ENCODE results near the gene ABHD6. TPM values are rescaled to one million over a fixed set of nuclear protein-coding genes. Genes with fewer than 3 reads are reported as not detected.
A peak's percentile ranks its signal among the peaks of the same experiment; 100 is the strongest.

The ABHD6 gene
- total RNA-seq, 1 donor from 2014 or later = 3.9 TPM

- Histone ChIP-seq H3K9ac (ENCODE audit: low read length) (no peak overlapping the region), H3K79me2 (ENCODE audit: insufficient read depth, low read length) (no peaks in the 10 kb centered on the region), H4K20me1 (ENCODE audit: insufficient read depth, low read length) (no peaks in the 10 kb centered on the region), H3K36me3 (ENCODE audit: insufficient read depth, low read length) (no peaks in the 10 kb centered on the region), H3K27me3 (ENCODE audit: insufficient read depth, low read length) (no peaks in the 10 kb centered on the region), H3K4me1 (ENCODE audit: insufficient read depth, low read length) (peaks cover 13% of the 10 kb centered on the region), H3K4me2 (ENCODE audit: low read length) (no peak overlapping the region), H3K4me3 (ENCODE audit: insufficient read depth, low read depth, low read length) (no peak overlapping the region), H3K27ac (ENCODE audit: low read depth, low read length) (no peak overlapping the region), H3K9me3 (ENCODE audit: insufficient read depth, low read depth, low read length) (no peaks in the 10 kb centered on the region), H2AFZ (ENCODE audit: low read depth, low read length) (no peak overlapping the region)
- no peak for FAIRE-seq
- Mint-ChIP-seq H3K4me1 (ENCODE audit: low read depth, unreplicated experiment) (peaks cover 13% of the 10 kb centered on the region), H3K9me3 (ENCODE audit: unreplicated experiment) (no peaks in the 10 kb centered on the region), H3K27me3 (ENCODE audit: low read depth, unreplicated experiment) (no peaks in the 10 kb centered on the region), H3K4me3 (ENCODE audit: unreplicated experiment) (no peak overlapping the region), H3K36me3 (ENCODE audit: low read depth, unreplicated experiment) (no peaks in the 10 kb centered on the region), H3K27ac (ENCODE audit: unreplicated experiment) (no peak overlapping the region)
- DNase-seq (ENCODE audit: low read depth) = no peak
- TF ChIP-seq EZH2 (IDR thresholded peaks at IDR 0.05; ENCODE audit: insufficient read depth, low read length) (no peak), CTCF (IDR thresholded peaks at IDR 0.05; ENCODE audit: insufficient read depth, low read depth, low read length) (no peak)
These were observed 20.9 kb downstream of the ABHD6 start for GRCh38 chr3:58258392-58259055.

GRCh38 chr3:58260261-58260731, 22.7 kb downstream of the ABHD6 start:
- Mint-ChIP-seq H3K27ac (ENCODE audit: unreplicated experiment) (peak overlapping the region; percentile 53), H3K36me3 (ENCODE audit: low read depth, unreplicated experiment) (no peaks in the 10 kb centered on the region), H3K4me1 (ENCODE audit: low read depth, unreplicated experiment) (peaks cover 13% of the 10 kb centered on the region), H3K4me3 (ENCODE audit: unreplicated experiment) (peak overlapping the region; percentile 57), H3K9me3 (ENCODE audit: unreplicated experiment) (no peaks in the 10 kb centered on the region), H3K27me3 (ENCODE audit: low read depth, unreplicated experiment) (no peaks in the 10 kb centered on the region)
- DNase-seq (ENCODE audit: low read depth) = peak; percentile 94
- no peaks in the 10 kb centered on the region for H3K79me2 ChIP-seq (ENCODE audit: insufficient read depth, low read length)
- no peaks in the 10 kb centered on the region for H4K20me1 ChIP-seq (ENCODE audit: insufficient read depth, low read length)
- H3K4me3 ChIP-seq (ENCODE audit: insufficient read depth, low read depth, low read length) = no peak overlapping the region
- no peaks in the 10 kb centered on the region for H3K36me3 ChIP-seq (ENCODE audit: insufficient read depth, low read length)
- peak overlapping the region; percentile 32 for H3K9ac ChIP-seq (ENCODE audit: low read length)
- H3K4me2 ChIP-seq (ENCODE audit: low read length) = peak overlapping the region; percentile 70
- H3K9me3 ChIP-seq (ENCODE audit: insufficient read depth, low read depth, low read length) = no peaks in the 10 kb centered on the region
- H3K27me3 ChIP-seq (ENCODE audit: insufficient read depth, low read length) = no peaks in the 10 kb centered on the region
- TF ChIP-seq CTCF (IDR thresholded peaks at IDR 0.05; ENCODE audit: insufficient read depth, low read depth, low read length) = no peak
- TF ChIP-seq EZH2 (IDR thresholded peaks at IDR 0.05; ENCODE audit: insufficient read depth, low read length) = no peak
- peak; percentile 26 for FAIRE-seq
- H3K27ac ChIP-seq (ENCODE audit: low read depth, low read length) = peak overlapping the region; percentile 60
- peaks cover 13% of the 10 kb centered on the region for H3K4me1 ChIP-seq (ENCODE audit: insufficient read depth, low read length)
- peak overlapping the region; percentile 0 for H2AFZ ChIP-seq (ENCODE audit: low read depth, low read length)

- Histone ChIP-seq H3K4me1 (ENCODE audit: insufficient read depth, low read length) (peaks cover 13% of the 10 kb centered on the region), H3K4me2 (ENCODE audit: low read length) (peak overlapping the region; percentile 70), H3K9ac (ENCODE audit: low read length) (peak overlapping the region; percentile 29), H2AFZ (ENCODE audit: low read depth, low read length) (peak overlapping the region; percentile 0), H3K27ac (ENCODE audit: low read depth, low read length) (peak overlapping the region; percentile 60), H3K79me2 (ENCODE audit: insufficient read depth, low read length) (no peaks in the 10 kb centered on the region), H3K27me3 (ENCODE audit: insufficient read depth, low read length) (no peaks in the 10 kb centered on the region), H3K4me3 (ENCODE audit: insufficient read depth, low read depth, low read length) (no peak overlapping the region), H3K9me3 (ENCODE audit: insufficient read depth, low read depth, low read length) (no peaks in the 10 kb centered on the region), H4K20me1 (ENCODE audit: insufficient read depth, low read length) (no peaks in the 10 kb centered on the region), H3K36me3 (ENCODE audit: insufficient read depth, low read length) (no peaks in the 10 kb centered on the region)
- peak; percentile 56 for DNase-seq (ENCODE audit: low read depth)
- no peak overlapping the region for H3K4me3 Mint-ChIP-seq (ENCODE audit: unreplicated experiment)
- FAIRE-seq = peak; percentile 39
- no peaks in the 10 kb centered on the region for H3K36me3 Mint-ChIP-seq (ENCODE audit: low read depth, unreplicated experiment)
- peak overlapping the region; percentile 53 for H3K27ac Mint-ChIP-seq (ENCODE audit: unreplicated experiment)
- TF ChIP-seq CTCF (IDR thresholded peaks at IDR 0.05; ENCODE audit: insufficient read depth, low read depth, low read length) (no peak), EZH2 (IDR thresholded peaks at IDR 0.05; ENCODE audit: insufficient read depth, low read length) (no peak)
- H3K4me1 Mint-ChIP-seq (ENCODE audit: low read depth, unreplicated experiment) = peaks cover 13% of the 10 kb centered on the region
- no peaks in the 10 kb centered on the region for H3K27me3 Mint-ChIP-seq (ENCODE audit: low read depth, unreplicated experiment)
- H3K9me3 Mint-ChIP-seq (ENCODE audit: unreplicated experiment) = no peaks in the 10 kb centered on the region
These were observed 23.1 kb downstream of the ABHD6 start for GRCh38 chr3:58260733-58261132.
